NT2/D1 (cell line): ENCODE data around the gene OR5H2.

ENCODE experiments used
- SUZ12 ChIP-seq: IDR thresholded peaks from 2 replicates; pipeline ENCODE4 v1.6.1; 2011; ENCODE audit not compliant: insufficient read length, insufficient read depth; ENCODE audit errors: extremely low read depth
- YY1 ChIP-seq: IDR thresholded peaks from 2 replicates; pipeline ENCODE4 v1.6.1; 2011; ENCODE audit not compliant: insufficient read length, insufficient read depth
- ZNF274 ChIP-seq: IDR thresholded peaks from 2 replicates; pipeline ENCODE4 v1.6.1; 2011; ENCODE audit warnings: mild to moderate bottlenecking, low read depth, low read length

DNA sequence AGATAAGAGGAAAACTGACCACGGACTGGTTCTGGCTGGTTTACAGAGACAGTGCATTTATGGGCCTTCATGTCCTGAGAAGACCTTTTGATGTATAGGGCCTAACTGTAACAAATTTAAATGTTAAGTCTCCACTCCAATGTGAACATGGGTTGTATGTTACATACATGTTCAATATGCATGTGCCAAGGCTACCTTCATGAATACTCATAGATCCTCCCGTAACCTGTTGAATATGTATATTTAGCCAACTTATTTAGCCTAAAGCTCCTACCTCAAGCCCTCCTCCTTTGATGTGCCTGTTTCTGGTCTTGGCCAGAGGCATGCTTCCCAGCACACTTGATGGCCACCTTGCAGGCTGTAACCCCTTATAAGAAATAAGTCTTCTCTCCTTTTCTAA is at the start of gene OR5H2:
- TF ChIP-seq ZNF274 (no peak), YY1 (no peak), SUZ12 (no peak)
